HepG2 (cell line): ENCODE measurements around the gene TLDC2. TPM values are rescaled to one million over a fixed set of nuclear protein-coding genes. Genes with fewer than 3 reads are reported as not detected.

Experiments used
- BORCS8-MEF2B ChIP-seq: sonication (generic); formaldehyde crosslinking; IDR thresholded peaks from 2 replicates; pipeline ENCODE4 v1.8.0; 2022; ENCODE audit warnings: mild to moderate bottlenecking, missing genetic modification reagents
- FOSL2 ChIP-seq: sonication (generic); formaldehyde crosslinking; IDR thresholded peaks from 2 replicates; pipeline ENCODE4 v1.4.0; 2020; ENCODE audit warnings: missing genetic modification reagents
- GZF1 ChIP-seq: sonication (generic); formaldehyde crosslinking; IDR thresholded peaks from 2 replicates; pipeline ENCODE4 v1.5.1; 2020; ENCODE audit warnings: mild to moderate bottlenecking, missing genetic modification reagents
- IKZF4 ChIP-seq: sonication (generic); formaldehyde crosslinking; IDR thresholded peaks from 2 replicates; pipeline ENCODE4 v1.5.1; 2020; ENCODE audit warnings: borderline replicate concordance, mild to moderate bottlenecking, low read depth, missing genetic modification reagents; ENCODE audit errors: not compliant biosample characterization
- JUN ChIP-seq: sonication (generic); formaldehyde crosslinking; IDR thresholded peaks from 2 replicates; pipeline ENCODE4 v1.4.0; 2020; ENCODE audit warnings: mild to moderate bottlenecking, missing genetic modification reagents
- KLF11 ChIP-seq: IDR thresholded peaks from 2 replicates; pipeline ENCODE4 v1.6.1; 2016; ENCODE audit warnings: missing compliant biosample characterization
- KLF9 ChIP-seq: IDR thresholded peaks from 2 replicates; pipeline ENCODE4 v1.6.1; 2016; ENCODE audit warnings: low read depth
- MIER2 ChIP-seq: IDR thresholded peaks from 2 replicates; pipeline ENCODE4 v1.6.1; 2016; ENCODE audit warnings: missing biosample characterization, missing genetic modification reagents
- NFKBIZ ChIP-seq: IDR thresholded peaks from 2 replicates; pipeline ENCODE4 v1.6.1; 2018; ENCODE audit warnings: missing genetic modification reagents, missing compliant biosample characterization
- POLR2A ChIP-seq, 2 experiments: IDR thresholded peaks; 2 replicates each; pipeline ENCODE4 v1.6.1; 2011; ENCODE audit warnings: low read depth in 2 of 2, low read length in 2 of 2, mild to moderate bottlenecking in 1 of 2, moderate library complexity in 1 of 2; ENCODE audit not compliant: insufficient read depth in 1 of 2
- RXRA ChIP-seq: sonication (generic); formaldehyde crosslinking; IDR thresholded peaks from 2 replicates; pipeline ENCODE4 v1.5.1; 2020; ENCODE audit warnings: missing genetic modification reagents
- SP140L ChIP-seq: sonication (generic); formaldehyde crosslinking; IDR thresholded peaks from 2 replicates; pipeline ENCODE4 v1.4.0; 2020; ENCODE audit warnings: missing genetic modification reagents, borderline replicate concordance
- STAG1 ChIP-seq: sonication (generic); formaldehyde crosslinking; IDR thresholded peaks from 2 replicates; pipeline ENCODE4 v1.4.0; 2020; ENCODE audit warnings: missing genetic modification reagents
- TEAD3 ChIP-seq: optimal IDR thresholded peaks from 2 replicates; pipeline ENCODE3; 2016; ENCODE audit warnings: borderline replicate concordance
- ZBTB21 ChIP-seq: sonication (generic); formaldehyde crosslinking; IDR thresholded peaks from 2 replicates; pipeline ENCODE4 v1.4.0; 2020; ENCODE audit warnings: missing genetic modification reagents
- ZFP37 ChIP-seq: sonication (generic); formaldehyde crosslinking; IDR thresholded peaks from 2 replicates; pipeline ENCODE4 v1.4.0; 2020; ENCODE audit warnings: missing genetic modification reagents, borderline replicate concordance
- ZMYM4 ChIP-seq: sonication (generic); formaldehyde crosslinking; IDR thresholded peaks from 2 replicates; pipeline ENCODE4 v1.8.1; 2023; ENCODE audit warnings: mild to moderate bottlenecking, missing genetic modification reagents
- ZNF232 ChIP-seq: sonication (generic); formaldehyde crosslinking; IDR thresholded peaks from 2 replicates; pipeline ENCODE4 v1.4.0; 2020; ENCODE audit warnings: missing genetic modification reagents, borderline replicate concordance
- ZNF292 ChIP-seq: sonication (generic); formaldehyde crosslinking; IDR thresholded peaks from 2 replicates; pipeline ENCODE4 v1.8.1; 2022; ENCODE audit warnings: mild to moderate bottlenecking, low read depth, missing genetic modification reagents, borderline replicate concordance
- ZNF570 ChIP-seq: sonication (generic); formaldehyde crosslinking; IDR thresholded peaks from 2 replicates; pipeline ENCODE4 v1.4.0; 2020; ENCODE audit warnings: mild to moderate bottlenecking, missing genetic modification reagents, borderline replicate concordance
- ZNF577 ChIP-seq: sonication (generic); formaldehyde crosslinking; IDR thresholded peaks from 2 replicates; pipeline ENCODE4 v1.4.0; 2020; ENCODE audit warnings: mild to moderate bottlenecking, low read depth, missing genetic modification reagents, borderline replicate concordance
- ZNF777 ChIP-seq: sonication (generic); formaldehyde crosslinking; IDR thresholded peaks from 2 replicates; pipeline ENCODE4 v1.4.0; 2020; ENCODE audit warnings: missing genetic modification reagents
- polyA plus RNA-seq, 8 experiments: library from polyadenylated mRNA; depleted of rRNA in 3 of 8; stranded (reverse) in 7 of 8; unstranded in 1 of 8; fragments of >200 nt; fragmentation: Illumina TruSeq in 4 of 8; extraction: Trizol in 4 of 8; gene quantifications; 2 replicates each; pipeline versions ENCODE4 v1.2.1 to v1.2.3, GENCODE V29; 2011 to 2016; ENCODE audit warnings: low read depth in 4 of 8, missing spikeins in 1 of 8, mixed read lengths in 1 of 8; ENCODE audit not compliant: insufficient read depth in 1 of 8
- total RNA-seq, 5 experiments: library from RNA; depleted of rRNA; stranded (reverse); fragments of >200 nt; fragmentation: Illumina TruSeq; extraction: Trizol; gene quantifications; 2 replicates each; pipeline ENCODE4 v1.2.3, GENCODE V29; 2016; ENCODE audit warnings: low read depth in 1 of 5
- TF ChIP-seq, protein P1 (sequence below), 2 experiments: IDR thresholded peaks; 2 replicates each; pipeline ENCODE4 v1.6.1; 2011 to 2012; ENCODE audit warnings: low read length in 2 of 2, borderline replicate concordance in 1 of 2, low read depth in 1 of 2, mild to moderate bottlenecking in 1 of 2, moderate library complexity in 1 of 2
- TF ChIP-seq, protein P2 (sequence below): sonication (generic); formaldehyde crosslinking; IDR thresholded peaks from 2 replicates; pipeline ENCODE4 v1.4.0; 2020; ENCODE audit warnings: mild to moderate bottlenecking, low read depth, missing genetic modification reagents
- TF ChIP-seq, protein P3 (sequence below): sonication (generic); formaldehyde crosslinking; IDR thresholded peaks from 2 replicates; pipeline ENCODE4 v1.5.1; 2020; ENCODE audit warnings: missing genetic modification reagents, mild to moderate bottlenecking, borderline replicate concordance

TLDC2 gene
- total and polyA plus RNA-seq, 2 of the 13 experiments (the other 11 are each of a cell fraction or from before 2014, with no cell fraction given): 1.5 to 1.6 TPM

DNA sequence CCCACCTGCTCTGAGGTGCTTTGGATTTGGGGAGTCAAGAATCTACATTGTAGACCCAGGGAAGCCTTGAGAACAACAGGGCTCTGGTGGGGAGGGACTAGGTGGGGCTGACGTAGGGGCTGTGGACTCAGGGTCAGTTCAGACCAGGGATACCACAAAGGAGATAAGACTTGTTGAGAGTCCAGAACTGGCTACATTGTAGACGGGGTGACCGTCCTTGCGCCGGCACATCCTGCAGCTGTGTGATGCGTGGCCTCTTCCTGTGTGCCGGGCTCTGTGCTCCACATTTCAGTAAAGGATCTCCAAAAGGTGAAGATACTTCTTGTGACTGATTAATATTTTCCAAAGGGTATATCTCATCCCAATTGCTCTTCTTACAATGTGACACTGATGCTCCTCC, 9.8 kb upstream of the TLDC2 start (continued):
- TF ChIP-seq ZNF570 (CRISPR knock-in tag): no peak
- TF ChIP-seq ZBTB21: no peak
- no peak for TF ChIP-seq KLF11 (CRISPR knock-in tag)
- TF ChIP-seq, protein P1, sequence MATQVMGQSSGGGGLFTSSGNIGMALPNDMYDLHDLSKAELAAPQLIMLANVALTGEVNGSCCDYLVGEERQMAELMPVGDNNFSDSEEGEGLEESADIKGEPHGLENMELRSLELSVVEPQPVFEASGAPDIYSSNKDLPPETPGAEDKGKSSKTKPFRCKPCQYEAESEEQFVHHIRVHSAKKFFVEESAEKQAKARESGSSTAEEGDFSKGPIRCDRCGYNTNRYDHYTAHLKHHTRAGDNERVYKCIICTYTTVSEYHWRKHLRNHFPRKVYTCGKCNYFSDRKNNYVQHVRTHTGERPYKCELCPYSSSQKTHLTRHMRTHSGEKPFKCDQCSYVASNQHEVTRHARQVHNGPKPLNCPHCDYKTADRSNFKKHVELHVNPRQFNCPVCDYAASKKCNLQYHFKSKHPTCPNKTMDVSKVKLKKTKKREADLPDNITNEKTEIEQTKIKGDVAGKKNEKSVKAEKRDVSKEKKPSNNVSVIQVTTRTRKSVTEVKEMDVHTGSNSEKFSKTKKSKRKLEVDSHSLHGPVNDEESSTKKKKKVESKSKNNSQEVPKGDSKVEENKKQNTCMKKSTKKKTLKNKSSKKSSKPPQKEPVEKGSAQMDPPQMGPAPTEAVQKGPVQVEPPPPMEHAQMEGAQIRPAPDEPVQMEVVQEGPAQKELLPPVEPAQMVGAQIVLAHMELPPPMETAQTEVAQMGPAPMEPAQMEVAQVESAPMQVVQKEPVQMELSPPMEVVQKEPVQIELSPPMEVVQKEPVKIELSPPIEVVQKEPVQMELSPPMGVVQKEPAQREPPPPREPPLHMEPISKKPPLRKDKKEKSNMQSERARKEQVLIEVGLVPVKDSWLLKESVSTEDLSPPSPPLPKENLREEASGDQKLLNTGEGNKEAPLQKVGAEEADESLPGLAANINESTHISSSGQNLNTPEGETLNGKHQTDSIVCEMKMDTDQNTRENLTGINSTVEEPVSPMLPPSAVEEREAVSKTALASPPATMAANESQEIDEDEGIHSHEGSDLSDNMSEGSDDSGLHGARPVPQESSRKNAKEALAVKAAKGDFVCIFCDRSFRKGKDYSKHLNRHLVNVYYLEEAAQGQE (IDR thresholded peaks at IDR 0.05; ENCODE audit: borderline replicate concordance in 1 of 2, low read depth in 1 of 2, low read length in 2 of 2): no peak
- no peak; the same call in 1 of the 2 replicates for TF ChIP-seq ZMYM4
- TF ChIP-seq ZNF232 (CRISPR knock-in tag): no peak
- TF ChIP-seq, protein P2, sequence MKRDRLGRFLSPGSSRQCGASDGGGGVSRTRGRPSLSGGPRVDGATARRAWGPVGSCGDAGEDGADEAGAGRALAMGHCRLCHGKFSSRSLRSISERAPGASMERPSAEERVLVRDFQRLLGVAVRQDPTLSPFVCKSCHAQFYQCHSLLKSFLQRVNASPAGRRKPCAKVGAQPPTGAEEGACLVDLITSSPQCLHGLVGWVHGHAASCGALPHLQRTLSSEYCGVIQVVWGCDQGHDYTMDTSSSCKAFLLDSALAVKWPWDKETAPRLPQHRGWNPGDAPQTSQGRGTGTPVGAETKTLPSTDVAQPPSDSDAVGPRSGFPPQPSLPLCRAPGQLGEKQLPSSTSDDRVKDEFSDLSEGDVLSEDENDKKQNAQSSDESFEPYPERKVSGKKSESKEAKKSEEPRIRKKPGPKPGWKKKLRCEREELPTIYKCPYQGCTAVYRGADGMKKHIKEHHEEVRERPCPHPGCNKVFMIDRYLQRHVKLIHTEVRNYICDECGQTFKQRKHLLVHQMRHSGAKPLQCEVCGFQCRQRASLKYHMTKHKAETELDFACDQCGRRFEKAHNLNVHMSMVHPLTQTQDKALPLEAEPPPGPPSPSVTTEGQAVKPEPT (CRISPR knock-in tag): no peak
- no peak for TF ChIP-seq ZFP37 (CRISPR knock-in tag)
- no peak for TF ChIP-seq SP140L (CRISPR knock-in tag)
- TF ChIP-seq STAG1 (CRISPR knock-in tag): no peak
- TF ChIP-seq, protein P3, sequence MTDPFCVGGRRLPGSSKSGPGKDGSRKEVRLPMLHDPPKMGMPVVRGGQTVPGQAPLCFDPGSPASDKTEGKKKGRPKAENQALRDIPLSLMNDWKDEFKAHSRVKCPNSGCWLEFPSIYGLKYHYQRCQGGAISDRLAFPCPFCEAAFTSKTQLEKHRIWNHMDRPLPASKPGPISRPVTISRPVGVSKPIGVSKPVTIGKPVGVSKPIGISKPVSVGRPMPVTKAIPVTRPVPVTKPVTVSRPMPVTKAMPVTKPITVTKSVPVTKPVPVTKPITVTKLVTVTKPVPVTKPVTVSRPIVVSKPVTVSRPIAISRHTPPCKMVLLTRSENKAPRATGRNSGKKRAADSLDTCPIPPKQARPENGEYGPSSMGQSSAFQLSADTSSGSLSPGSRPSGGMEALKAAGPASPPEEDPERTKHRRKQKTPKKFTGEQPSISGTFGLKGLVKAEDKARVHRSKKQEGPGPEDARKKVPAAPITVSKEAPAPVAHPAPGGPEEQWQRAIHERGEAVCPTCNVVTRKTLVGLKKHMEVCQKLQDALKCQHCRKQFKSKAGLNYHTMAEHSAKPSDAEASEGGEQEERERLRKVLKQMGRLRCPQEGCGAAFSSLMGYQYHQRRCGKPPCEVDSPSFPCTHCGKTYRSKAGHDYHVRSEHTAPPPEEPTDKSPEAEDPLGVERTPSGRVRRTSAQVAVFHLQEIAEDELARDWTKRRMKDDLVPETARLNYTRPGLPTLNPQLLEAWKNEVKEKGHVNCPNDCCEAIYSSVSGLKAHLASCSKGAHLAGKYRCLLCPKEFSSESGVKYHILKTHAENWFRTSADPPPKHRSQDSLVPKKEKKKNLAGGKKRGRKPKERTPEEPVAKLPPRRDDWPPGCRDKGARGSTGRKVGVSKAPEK (CRISPR knock-in tag): no peak
- TF ChIP-seq FOSL2 (CRISPR knock-in tag): no peak
- TF ChIP-seq IKZF4 (CRISPR knock-in tag): no peak
- no peak for TF ChIP-seq JUN (CRISPR knock-in tag)
- TF ChIP-seq ZNF577 (CRISPR knock-in tag): no peak
- TF ChIP-seq GZF1 (CRISPR knock-in tag): no peak
- TF ChIP-seq ZNF292 (CRISPR knock-in tag): no peak
- TF ChIP-seq ZNF777 (CRISPR knock-in tag): peak; percentile 58; the same call in 1 of the 2 replicates
- no peak for TF ChIP-seq KLF9 (CRISPR knock-in tag)
- no peak for TF ChIP-seq NFKBIZ (CRISPR knock-in tag)
- no peak for TF ChIP-seq TEAD3 (CRISPR knock-in tag)
- TF ChIP-seq RXRA (CRISPR knock-in tag): peak; percentile 21; the same call in 1 of the 2 replicates
- TF ChIP-seq MIER2 (CRISPR knock-in tag): no peak
- TF ChIP-seq POLR2A (IDR thresholded peaks at IDR 0.05; ENCODE audit: insufficient read depth in 1 of 2, low read depth in 2 of 2, low read length in 2 of 2): peak in 1 of 2 experiments; percentile 38; a peak in 1 of 4 replicates
- no peak for TF ChIP-seq BORCS8-MEF2B (CRISPR knock-in tag)
